ENCODE data around the gene HECW1. TPM values are rescaled to one million over a fixed set of nuclear protein-coding genes. Genes with fewer than 3 reads are reported as not detected.

HECW1 gene
- total and polyA plus RNA-seq, 2 of the 8 experiments (the other 6 are each of a cell fraction or from before 2014, with no cell fraction given): 2.9 to 12.7 TPM

DNA sequence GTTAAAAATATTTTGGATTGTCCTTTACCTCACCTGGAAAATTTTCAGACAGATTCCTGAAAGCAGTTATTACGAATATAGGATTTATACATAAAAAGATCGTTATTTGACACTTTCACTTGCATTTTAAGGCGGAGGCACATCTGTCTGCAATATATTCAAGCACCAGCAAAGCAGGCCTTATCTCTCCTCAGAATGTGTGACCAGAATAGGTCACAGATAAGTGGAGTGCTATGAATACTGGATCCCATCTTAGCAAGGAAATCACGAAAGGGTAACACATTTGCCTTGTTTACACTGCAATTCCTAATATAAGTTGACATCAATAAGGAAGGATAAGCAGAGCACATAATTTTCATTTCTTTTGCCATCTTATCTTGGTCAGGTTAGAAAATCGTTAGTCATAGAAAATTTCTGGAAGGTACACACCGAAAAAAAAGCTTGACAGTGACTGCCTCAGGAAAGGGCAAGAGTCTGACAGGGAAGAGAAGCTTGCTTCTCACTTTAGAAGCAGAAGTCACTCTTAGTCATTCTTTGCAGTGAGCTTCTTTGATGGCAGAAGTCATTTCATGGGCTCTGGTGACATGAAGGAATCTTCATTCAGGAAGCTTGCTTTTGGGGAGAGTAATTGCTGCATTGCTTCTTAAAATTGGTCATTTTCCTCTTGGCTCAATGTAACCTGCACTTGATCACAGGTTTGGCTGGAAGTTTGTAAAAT is 372.4 kb downstream of the HECW1 start:
- Histone ChIP-seq H3K14ac (ENCODE audit: insufficient read length) (no peak overlapping the region), H2BK120ac (replicated peaks; ENCODE audit: low read depth, low read length) (no peak overlapping the region), H3K4me2 (ENCODE audit: insufficient read depth in 1 of 2, low read depth in 2 of 2, low read length in 2 of 2) (no peak overlapping the region), H3K79me1 (ENCODE audit: low read depth, low read length) (no peaks in the 10 kb centered on the region), H3K27ac (ENCODE audit: low read depth, low read length) (no peak overlapping the region), H4K8ac (ENCODE audit: extremely low read depth, insufficient read depth, low read length) (no peak overlapping the region), H3K4me1 (replicated peaks in 1 of 4; ENCODE audit: control insufficient read depth in 3 of 4, insufficient read depth in 4 of 4, low read length in 3 of 4) (no peaks in the 10 kb centered on the region), H3K36me3 (ENCODE audit: control insufficient read depth in 2 of 4, insufficient read depth in 4 of 4, low read length in 3 of 4) (no peaks in the 10 kb centered on the region), H2BK12ac (ENCODE audit: low read depth, low read length) (no peak overlapping the region), H3K4me3 (ENCODE audit: extremely low read depth in 1 of 4, insufficient read depth in 2 of 4, low read depth in 3 of 4, low read length in 4 of 4) (no peak overlapping the region), H2AFZ (ENCODE audit: low read length) (no peak overlapping the region), H2BK20ac (ENCODE audit: low read length) (no peak overlapping the region), H4K20me1 (replicated peaks in 1 of 2; ENCODE audit: control insufficient read depth in 1 of 2, insufficient read depth in 2 of 2, low read length in 2 of 2) (no peaks in the 10 kb centered on the region), H4K5ac (ENCODE audit: insufficient read length, low read depth, low read length) (no peak overlapping the region), H2AK5ac (ENCODE audit: low read depth, low read length) (no peak overlapping the region), H3K9me3 (ENCODE audit: insufficient read depth in 2 of 2, low read depth in 1 of 2, low read length in 1 of 2) (peaks cover 0 to under 1% of the 10 kb centered on the region in 2 experiments; a peak in 1 of 4 replicates), H2BK15ac (ENCODE audit: low read length) (no peak overlapping the region), H3K56ac (replicated peaks; ENCODE audit: insufficient read length, low read depth, low read length) (no peak overlapping the region), H3K18ac (ENCODE audit: extremely low read depth, low read length) (no peak overlapping the region), H3K27me3 (replicated peaks in 1 of 4; ENCODE audit: control insufficient read depth in 3 of 4, extremely low read depth in 1 of 4, insufficient read depth in 3 of 4, low read length in 3 of 4) (no peaks in the 10 kb centered on the region), H2BK5ac (ENCODE audit: low read depth, low read length) (no peak overlapping the region), H3K4ac (replicated peaks; ENCODE audit: insufficient read length, low read depth, low read length) (no peak overlapping the region), H3K9ac (replicated peaks in 1 of 4; ENCODE audit: extremely low read depth in 1 of 4, low read depth in 3 of 4, low read length in 3 of 4) (no peak overlapping the region), H4K91ac (replicated peaks; ENCODE audit: insufficient read length, low read length) (no peak overlapping the region), H3K79me2 (ENCODE audit: control insufficient read depth in 1 of 2, insufficient read depth in 2 of 2, low read length in 2 of 2) (no peaks in the 10 kb centered on the region), H3K23ac (ENCODE audit: insufficient read length) (no peak overlapping the region), H3K23me2 (ENCODE audit: low read depth, low read length) (no peaks in the 10 kb centered on the region)
- ChIA-PET POLR2A (ENCODE audit: partially characterized antibody) (no interaction called here), CTCF (ENCODE audit: partially characterized antibody) (no interaction called here)
- DNase-seq (ENCODE audit: low read depth in 1 of 2, low spot score in 2 of 2) (no peak), FAIRE-seq (no peak)
- WGBS, 2 experiments (ENCODE audit: extremely low coverage in 1 of 2, insufficient coverage in 1 of 2, insufficient read length in 1 of 2, insufficient replicate concordance in 2 of 2, low coverage in 1 of 2, low lambda C conversion rate in 2 of 2, missing lambda C conversion rate in 1 of 2): 95% methylated on average over 6 of the region's 6 CpGs; no CpG with 5 or more reads in 1 of the 2 experiments
- TF ChIP-seq TCF12 (IDR thresholded peaks at IDR 0.05; ENCODE audit: low read depth, low read length) (no peak), TBP (IDR thresholded peaks at IDR 0.05; ENCODE audit: low read depth, low read length) (no peak), CREB1 (IDR thresholded peaks at IDR 0.05) (no peak), SIN3A (conservative IDR thresholded peaks at IDR 0.05 in 1 of 2, IDR thresholded peaks at IDR 0.05 in 1 of 2; ENCODE audit: low read depth in 1 of 2, low read length in 2 of 2) (no peak)

Measured in H1 (cell line).